NCI-H2107 treated with DMSO at 0.1 percent for 48 hours (cell line): Measurements from ENCODE around the gene PHACTR1.
A peak's percentile ranks its signal among the peaks of the same experiment; 100 is the strongest.

ENCODE experiments used
- DNase-seq: peaks from one replicate; lab custom pipeline; 2025; ENCODE audit not compliant: unreplicated experiment; lab: John Stamatoyannopoulos, UW

PHACTR1 gene

DNA sequence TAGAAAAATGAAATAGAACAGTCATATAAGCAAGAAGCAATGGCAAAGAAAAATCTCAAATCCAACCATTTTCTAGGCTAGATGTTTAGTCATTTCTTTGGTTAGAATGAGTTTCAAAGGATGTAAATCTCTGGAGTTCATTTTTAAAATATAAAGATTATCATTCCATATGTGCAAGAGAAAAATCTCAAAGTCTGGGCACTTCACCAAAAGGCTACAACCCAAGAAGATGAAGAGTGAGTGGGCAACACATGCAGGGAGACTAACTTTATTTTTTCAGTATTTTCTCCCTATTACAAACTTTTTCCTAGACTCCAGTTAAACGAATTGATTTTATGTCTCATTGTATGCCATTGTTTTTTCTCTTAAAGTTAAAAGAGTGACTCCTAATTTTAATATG is 83.6 kb downstream of the PHACTR1 start:
- no peak for DNase-seq

DNA sequence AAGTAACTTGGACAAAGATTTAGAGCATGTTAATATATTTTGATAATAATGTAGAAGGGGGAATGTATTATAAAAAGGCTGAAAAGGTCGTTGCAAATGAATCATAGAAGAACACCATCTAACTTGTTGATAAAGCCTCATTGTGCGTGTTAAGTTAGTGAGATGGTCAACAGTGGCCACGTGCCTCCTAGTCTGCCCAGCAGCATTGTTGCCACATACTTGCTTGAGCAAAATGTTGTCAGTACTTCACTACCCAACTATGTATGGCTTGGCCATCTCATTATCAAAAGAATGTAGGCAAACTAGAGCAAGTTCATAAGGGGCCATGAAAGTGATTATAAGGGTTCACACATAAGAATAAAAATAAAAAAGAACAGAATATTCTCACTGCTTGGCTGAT is 84.6 kb downstream of the PHACTR1 start:
- no peak for DNase-seq

DNA sequence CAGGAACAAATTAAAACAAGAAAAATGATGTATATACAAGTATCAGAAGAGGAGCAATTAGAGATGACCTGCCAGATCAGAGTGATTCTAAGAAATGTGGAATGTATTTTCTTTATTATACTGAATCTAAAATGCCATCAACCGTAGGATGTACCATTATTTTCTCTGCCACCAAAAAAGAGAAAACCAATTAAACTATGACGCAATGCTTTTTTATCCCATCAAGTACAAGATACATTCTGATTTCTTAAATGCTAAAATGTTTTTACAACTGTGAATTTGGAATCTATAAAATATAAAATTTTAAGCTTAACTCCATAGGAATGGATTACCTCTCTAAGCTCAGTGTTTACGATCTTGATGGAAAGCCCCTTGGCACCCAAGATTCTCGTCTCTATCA is 85.9 kb downstream of the PHACTR1 start:
- no peak for DNase-seq

DNA sequence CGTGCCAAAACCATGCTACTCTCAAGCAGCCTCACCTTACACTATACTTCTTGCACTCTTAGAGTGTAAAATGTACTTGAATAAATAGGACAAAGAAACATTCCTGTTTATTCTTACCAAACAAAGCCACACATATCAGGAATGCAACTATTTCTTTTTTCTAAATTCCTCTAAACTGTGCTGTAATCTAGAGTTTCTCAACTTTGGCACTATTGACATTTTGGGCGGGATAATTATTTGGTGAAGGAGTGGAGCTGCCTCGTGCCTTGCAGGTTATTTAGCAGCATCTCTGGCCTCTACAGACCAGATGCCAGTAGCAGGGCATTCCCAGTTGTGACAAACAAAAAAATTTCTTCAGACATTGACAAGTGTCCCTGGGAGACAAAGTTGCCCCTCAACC is 86.9 kb downstream of the PHACTR1 start:
- no peak for DNase-seq

DNA sequence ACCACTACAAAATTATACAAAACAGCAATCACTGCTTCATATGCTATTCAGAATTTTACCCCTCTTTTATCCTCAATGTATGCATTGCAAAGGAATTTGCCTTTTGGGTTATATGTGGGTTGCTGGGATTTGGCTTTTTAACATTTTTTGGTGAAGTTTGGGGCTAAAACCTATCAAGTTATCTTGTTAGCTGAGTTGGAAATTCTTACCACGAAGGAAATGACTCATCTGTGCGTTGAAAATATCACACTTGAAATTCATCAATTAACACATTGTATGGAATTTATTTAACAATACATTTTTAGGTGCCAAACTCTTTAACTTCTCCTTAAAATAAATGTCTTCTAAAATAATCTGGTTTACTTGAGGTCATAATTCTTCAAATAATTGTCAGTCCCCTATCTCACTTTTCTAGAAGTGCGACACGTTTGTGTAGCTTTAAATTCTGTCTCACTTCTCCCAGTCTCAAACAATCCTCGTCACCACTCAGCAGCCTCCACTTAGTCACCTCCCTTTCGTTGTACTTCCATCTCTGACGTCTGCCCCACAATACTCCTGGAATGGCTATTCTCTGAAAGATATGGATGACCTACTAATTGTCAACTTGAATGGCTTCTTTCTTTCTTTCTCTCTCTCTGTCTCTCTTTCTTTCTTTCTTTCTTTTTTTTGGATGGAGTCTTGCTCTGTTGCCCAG is 88.5 kb downstream of the PHACTR1 start:
- no peak for DNase-seq

DNA sequence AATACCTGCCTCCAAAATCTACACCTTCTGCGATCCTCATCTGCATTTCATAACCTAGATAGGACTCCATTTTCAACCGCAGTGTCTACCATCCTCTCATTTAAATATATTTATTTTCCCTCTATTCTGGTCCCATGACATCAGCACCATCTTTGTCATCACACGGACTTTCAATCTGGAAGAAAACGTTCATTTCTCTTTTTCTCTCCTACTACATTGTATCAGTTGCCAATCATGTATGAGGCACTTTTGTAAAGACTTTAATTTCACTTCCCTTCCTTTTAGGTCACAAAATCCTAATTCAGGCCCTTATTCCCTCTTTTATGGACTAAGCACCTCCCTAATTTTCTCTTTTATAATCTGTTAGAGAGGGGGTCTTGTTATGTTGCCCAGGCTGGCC is 89.6 kb downstream of the PHACTR1 start:
- no peak for DNase-seq

DNA sequence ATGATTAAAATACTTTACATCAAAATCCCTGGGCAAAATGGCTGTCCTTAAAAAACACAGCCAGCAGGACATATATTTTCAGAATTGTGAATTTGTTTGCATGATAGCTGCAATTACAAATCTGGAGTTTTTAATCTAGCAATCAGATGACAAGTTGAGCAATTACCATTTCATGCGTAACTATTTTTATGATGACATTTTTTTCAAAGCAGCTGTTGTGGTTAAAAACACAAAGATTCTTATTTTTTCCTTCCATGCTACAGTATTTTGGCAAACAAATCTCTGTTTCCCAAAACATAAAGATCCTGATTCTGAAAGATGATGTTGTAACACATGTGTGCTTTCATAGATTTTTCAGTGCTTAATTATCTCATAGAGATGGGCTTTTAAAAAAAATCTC is 90.2 kb downstream of the PHACTR1 start:
- DNase-seq, result no peak

DNA sequence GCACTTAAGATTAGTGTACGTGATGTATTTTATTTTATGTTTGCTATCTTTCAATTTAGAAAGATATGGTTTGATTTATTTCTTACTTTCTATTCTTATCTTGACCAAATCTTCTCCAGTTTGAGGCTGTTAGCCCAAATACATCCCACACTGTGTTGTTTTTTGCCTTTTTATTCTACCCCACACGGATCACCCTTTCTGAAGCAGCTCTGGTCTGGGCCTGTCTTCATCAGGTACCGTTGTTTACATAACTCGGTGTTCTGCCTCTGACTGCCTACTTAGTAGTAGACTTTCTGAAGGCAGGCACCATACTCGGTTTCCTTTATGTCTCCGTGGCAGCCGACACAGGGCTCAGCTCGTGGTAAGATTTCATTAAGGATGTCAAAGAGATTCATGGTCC is 95.0 kb downstream of the PHACTR1 start:
- DNase-seq, result no peak

DNA sequence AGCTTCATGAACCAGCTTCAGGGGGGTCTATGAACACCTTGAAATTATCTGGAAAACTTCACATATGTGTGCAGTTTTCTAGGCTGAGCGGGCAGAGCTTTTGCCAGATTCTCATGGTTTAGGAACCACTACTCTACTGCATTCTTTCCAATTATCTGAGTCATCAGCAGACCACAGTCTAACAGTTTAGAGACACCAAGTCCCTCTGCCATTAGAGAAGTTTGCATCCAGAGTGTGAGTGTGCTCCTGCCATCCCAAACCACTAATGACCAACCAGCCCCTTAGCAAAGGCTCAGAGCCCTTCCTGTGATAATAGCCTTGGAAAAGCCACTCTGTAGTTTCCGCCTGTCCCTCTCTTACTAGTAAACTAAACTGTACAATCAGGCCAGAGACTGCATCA is 96.8 kb downstream of the PHACTR1 start:
- no peak for DNase-seq

DNA sequence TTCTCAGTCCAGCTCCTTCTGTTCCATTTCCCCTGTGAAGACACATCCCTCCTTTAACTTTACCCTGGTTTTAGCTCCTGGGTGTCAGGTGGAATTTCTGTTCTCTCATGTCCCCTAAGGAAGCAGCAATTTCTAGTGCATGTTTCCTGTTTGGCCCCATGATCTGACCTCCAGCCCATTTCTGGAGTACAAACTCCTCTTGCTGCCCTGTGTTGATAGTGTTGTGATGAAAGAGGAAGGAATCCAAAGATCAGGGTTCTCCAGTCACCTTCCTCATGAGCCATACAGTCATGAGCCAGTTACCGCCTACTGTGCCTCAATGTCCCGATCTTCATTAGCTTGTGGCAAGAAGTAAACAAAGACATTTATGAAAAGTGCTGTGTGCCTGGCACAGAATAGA is 97.4 kb downstream of the PHACTR1 start:
- DNase-seq, result no peak

DNA sequence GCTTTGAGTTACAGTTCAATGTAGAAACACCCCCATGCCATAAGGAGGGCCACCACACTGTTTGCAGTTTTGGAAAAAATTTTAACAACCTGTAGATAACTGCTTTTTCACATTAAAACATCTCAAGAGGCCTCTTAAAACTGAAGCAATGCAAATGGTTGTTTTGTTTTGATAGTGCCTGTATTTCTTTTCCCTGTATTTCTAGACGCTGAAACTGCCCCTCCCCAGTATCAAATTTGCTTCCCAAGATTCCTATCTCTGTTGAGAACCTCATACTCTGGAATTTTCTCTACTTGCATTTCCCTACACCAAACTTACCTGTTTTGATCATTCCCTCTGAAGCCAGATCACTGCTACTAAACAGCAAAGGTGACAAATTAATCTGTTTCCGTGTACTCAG is 98.5 kb downstream of the PHACTR1 start:
- DNase-seq, result no peak

DNA sequence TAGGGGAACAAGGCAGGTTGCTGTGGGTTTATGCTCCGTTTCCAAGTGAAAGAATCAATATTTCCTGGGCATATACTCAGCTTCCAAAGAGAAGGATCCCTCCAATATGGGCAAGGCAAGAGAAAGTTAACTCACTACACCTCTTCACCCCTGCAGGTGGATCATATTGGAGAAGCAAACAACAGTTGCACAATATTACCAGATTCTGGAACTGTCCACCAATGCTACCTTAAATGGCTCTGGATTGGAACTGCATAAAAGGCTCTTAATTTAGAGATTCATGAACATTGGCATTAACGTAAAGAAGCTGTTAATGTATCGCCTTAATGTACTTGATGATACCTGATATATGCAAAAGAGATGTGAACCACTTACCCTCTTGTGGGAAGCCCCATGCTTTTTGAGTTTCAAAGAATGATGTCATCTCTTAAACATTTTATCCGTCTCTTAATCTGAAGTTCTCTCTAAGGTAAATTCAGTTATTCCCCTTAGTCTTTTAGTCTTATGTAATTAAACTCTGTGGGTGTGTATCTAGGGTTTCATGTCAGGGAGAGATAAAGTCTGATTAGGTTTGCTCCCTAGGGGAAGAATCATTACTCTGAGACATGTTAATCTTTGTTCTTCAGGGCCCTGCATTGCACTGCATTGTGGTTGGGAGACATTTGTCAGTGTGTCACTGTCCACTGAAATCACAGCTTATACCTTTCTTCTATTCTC is 99.5 kb downstream of the PHACTR1 start:
- DNase-seq, result no peak

DNA sequence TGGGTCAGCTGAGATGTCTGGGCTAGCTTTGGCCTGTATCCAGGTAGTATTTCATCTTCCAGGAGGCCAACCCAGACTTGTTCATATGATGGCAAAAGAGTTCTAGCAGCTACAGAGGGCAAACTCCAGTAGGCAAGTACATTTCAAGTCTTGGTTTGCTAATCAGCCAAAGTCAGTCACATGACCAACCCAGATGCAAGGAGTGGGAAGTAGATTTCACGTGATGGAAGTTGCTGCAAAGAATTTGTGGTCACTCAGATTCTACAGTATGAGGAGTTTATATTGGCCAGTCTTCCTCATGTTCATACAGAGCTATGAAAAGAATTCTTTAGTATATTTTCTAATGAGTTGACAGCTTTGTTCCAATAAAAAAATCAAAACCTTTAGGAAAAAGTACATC is 101.8 kb downstream of the PHACTR1 start:
- no peak for DNase-seq

DNA sequence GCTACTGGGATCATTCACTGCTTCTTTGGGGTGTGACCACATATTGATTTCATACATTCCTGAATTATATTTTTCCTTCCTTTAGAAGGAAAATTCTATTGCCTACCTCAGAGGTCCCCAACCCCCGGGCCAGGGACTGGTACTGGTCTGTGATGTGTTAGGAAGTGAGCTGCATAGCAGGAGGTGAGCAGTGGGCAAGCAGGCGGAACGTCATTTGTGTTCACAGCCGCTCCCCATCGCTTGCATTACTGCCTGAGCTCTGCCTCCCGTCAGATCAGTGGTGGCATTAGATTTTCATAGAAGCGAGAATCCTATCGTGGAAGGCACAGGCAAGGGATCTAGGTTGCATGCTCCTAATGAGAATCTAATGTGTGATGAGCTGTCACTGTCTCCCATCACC is 107.3 kb downstream of the PHACTR1 start:
- DNase-seq, result no peak

DNA sequence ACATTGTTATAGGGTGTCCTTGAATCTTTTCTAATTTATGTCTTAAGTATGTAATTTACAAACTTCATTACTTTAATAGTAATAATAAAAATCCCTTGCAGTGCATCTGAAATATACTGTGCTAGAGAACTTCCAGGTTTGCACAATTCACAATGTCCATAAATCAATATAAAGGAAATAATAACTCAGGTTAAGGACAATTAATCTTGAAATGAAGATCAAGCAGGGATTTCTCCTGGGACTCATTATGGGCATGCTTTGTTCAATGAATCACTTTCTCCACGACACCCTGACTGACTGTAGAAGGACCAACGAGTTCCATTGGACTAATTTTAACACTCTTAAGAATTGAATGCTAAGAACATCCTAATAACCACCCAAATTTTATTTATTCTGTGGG is 110.0 kb downstream of the PHACTR1 start:
- no peak for DNase-seq

DNA sequence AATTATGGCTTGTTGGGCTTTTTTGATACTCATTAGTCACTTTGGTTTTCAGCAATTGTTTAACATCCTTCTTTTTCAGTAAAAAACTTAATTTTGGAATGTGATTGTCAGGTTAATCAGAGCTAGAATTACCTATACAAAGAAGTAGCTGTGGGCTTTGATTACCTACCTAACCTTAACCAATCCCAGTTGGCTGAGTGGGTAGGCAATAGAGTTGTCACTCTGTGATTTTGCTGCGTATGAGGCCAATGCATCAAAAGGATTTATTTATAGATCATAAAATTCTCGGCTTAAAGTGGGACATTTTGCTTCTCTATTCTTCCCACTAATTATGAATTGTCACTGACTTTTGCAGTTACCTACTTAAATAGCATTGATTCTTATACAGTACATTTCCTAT is 111.4 kb downstream of the PHACTR1 start:
- no peak for DNase-seq

DNA sequence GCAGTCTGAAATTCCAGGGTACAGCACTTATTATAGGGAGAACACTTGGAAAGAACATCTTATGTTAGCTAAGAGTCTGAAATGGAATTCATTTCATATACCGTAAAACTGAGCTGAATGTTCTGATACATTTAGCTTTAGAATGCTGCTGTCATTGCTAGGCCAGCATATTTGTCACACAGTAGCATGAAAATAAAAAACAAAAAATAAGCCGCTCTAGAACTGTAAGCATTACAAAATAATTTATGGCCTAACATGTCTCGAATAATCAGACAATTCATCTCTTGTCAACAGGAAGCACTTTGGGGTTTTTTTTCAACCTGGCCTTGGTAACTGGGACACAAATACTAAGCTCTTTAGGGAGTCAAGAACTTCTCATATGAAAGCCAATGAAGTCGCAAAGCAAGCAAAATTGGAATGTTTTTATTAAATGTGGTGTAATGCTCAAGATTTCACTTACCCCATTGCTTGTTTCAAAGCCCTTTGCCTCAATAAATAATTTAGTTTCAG is 115.7 kb downstream of the PHACTR1 start:
- DNase-seq, result no peak

DNA sequence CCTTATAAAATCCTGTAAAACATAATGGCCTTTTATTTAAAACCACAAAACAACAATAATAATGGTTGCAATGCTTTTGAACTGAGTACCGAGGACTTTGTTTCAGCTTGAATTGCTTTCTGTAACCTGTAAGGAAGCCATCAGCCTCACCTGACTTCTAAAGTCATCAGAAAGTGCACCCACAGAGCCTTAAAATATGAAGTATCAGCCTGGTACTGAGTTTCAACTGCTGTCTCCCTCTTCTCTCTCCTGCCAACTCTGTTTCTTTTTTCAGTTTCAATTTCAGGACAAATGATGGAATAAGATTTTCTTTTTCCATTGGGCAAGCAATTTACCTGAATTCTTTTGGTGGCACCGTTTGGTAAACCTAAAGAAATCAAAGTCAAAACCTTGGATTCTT is 119.4 kb downstream of the PHACTR1 start:
- DNase-seq, result no peak

DNA sequence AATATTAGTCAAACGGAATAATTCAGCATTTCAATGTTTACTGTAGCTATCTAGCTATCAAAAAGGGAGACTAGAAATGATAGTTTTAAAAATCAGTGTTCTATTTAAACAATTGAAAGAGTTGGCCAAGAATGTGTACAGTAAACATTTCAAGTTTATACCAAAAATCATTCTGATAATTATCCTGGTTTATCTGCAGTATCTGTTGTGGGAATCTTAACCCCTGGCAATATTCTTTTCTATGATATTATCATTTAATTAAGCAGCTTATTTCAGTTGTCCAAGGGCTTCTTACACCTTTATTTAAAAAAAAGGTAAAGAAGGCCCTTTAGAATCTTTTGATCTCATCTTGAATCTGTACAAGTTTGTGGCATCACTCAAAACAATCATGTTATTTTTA is 125.1 kb downstream of the PHACTR1 start:
- no peak for DNase-seq

DNA sequence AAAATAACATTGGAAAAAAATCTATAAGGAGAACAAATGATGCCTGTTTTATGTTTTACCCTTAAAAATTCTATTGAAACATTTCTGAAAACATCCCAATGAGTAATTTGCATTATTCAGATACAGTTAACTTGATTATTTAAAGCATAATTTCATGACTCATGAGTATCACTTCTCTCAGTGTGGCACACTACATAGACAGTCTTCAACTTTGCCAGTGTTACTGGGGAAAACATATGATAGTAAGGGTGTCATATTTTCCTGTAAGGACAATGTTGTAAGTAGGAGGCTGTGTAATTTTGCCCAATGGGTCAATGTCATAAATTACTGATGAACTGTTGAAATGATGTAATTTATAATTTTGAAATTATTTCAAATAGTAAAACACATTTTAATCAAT is 125.5 kb downstream of the PHACTR1 start:
- no peak for DNase-seq

DNA sequence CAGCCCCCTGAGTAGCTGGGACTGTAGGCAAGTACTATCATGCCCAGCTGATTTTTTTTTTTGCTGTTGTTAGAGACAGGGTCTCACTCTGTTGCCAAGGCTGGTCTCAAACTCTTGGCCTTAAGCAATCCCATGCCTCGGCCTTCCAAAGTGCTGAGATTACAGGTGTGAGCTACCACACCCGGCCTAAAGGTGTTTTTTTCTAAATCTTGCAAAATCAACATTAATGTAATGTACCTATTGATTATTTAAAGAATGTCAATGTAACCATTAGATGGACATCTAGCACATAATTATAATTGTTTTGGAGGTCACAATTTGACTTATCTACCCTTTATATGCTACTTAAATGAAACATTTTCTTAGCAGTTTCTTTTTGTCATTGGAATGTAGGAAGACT is 126.1 kb downstream of the PHACTR1 start:
- no peak for DNase-seq

DNA sequence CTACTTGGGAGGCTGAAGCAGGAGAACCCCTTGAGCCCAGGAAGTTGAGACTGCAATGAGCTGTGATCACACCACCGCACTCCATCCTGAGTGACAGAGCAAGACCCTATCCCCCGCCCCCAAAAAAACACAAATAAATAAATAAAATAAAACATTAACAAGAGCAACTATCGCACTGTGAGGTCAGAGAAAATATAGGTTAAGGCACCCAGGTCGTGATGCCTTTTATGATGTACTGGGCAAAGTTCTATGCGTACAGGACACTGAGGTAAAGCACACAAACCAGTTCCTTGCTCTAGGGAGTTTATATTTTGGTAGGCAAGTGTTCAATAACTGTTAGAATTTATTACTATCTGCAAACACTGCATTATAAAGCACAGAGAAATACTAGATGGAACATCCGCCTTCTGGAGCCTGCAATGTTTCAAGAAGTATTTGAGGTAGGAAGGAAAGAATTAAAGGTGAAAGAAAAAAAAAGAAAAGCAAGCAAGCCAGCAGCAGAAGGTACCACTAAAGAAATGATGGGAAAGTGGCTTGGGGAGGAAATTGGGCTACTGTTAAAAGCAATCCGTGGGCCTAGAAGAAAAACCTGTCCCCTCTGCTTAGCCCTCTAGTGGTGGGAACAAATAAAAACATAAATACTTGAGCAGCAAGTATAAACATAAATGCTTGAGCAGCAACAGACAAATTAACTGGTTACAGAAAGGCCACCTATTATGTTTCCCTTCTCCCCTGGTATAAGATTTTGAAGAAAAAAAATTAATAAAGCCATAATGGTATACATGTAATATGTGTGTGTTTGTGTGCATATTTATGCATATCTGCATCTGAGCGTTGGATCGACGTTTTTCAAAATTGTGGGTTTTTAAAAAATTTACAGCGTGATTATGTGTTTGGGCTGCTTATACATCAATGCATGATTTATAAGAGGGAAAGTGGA is 128.0 kb downstream of the PHACTR1 start:
- peak; percentile 26 for DNase-seq
